K562 (cell line): ENCODE data around the gene ZNF862. TPM values are rescaled to one million over a fixed set of nuclear protein-coding genes. Genes with fewer than 3 reads are reported as not detected.

Experiments
- CCNT2 ChIP-seq: IDR thresholded peaks from 2 replicates; pipeline ENCODE4 v1.6.1; 2011; ENCODE audit warnings: borderline replicate concordance, low read depth, mild to moderate bottlenecking, moderate library complexity, mixed read lengths, low read length; ENCODE audit not compliant: insufficient read length; ENCODE audit errors: extremely low read depth
- CSDE1 ChIP-seq, 2 experiments: fragments of 450-650 bp; IDR thresholded peaks; 2 replicates each; pipeline ENCODE4 v1.6.1; 2016; ENCODE audit warnings: mild to moderate bottlenecking in 1 of 2
- ETS2 ChIP-seq: IDR thresholded peaks from 2 replicates; pipeline ENCODE4 v1.6.1; 2016; ENCODE audit warnings: borderline replicate concordance, missing genetic modification characterization, mild to moderate bottlenecking, moderate library complexity, missing compliant biosample characterization; ENCODE audit not compliant: poor library complexity, severe bottlenecking
- HSF4 ChIP-seq: fragments of 250-450 bp; sonication (Bioruptor Pico); IDR thresholded peaks from 2 replicates; pipeline ENCODE4 v2.1.2; 2022; ENCODE audit warnings: mild to moderate bottlenecking, moderate library complexity, borderline replicate concordance
- KHSRP ChIP-seq: fragments of 450-650 bp; IDR thresholded peaks from 2 replicates; pipeline ENCODE4 v1.6.1; 2017
- LARP7 ChIP-seq: fragments of 450-650 bp; IDR thresholded peaks from 2 replicates; pipeline ENCODE4 v1.6.1; 2016
- RNF219 ChIP-seq: fragments of 250-450 bp; sonication (Bioruptor Pico); IDR thresholded peaks from 2 replicates; pipeline ENCODE4 v1.5.0; 2022; ENCODE audit warnings: mild to moderate bottlenecking
- RUNX1 ChIP-seq: sonication (generic); IDR thresholded peaks from 2 replicates; pipeline ENCODE4 v1.6.1; 2016; ENCODE audit warnings: antibody characterized with exemption, low read depth
- SIN3A ChIP-seq, 2 experiments: fragments of 150-350 bp in 1 of 2; IDR thresholded peaks; 2 replicates each; pipeline ENCODE4 v1.6.1; 2011 to 2016; ENCODE audit warnings: borderline replicate concordance in 2 of 2, low read depth in 2 of 2, low read length in 2 of 2, mild to moderate bottlenecking in 2 of 2, moderate library complexity in 2 of 2; ENCODE audit not compliant: control insufficient read depth in 1 of 2
- SMAD2 ChIP-seq: fragments of 150-350 bp; IDR thresholded peaks from 2 replicates; pipeline ENCODE4 v1.6.1; 2014; ENCODE audit warnings: low read depth, mild to moderate bottlenecking, low read length
- STAT5A ChIP-seq: IDR thresholded peaks from 2 replicates; pipeline ENCODE4 v1.6.1; 2012; ENCODE audit warnings: low read length, inconsistent platforms, borderline replicate concordance
- TEAD4 ChIP-seq, 2 experiments: sonication (generic) in 1 of 2; formaldehyde crosslinking in 1 of 2; IDR thresholded peaks; 2 replicates each; pipeline versions ENCODE4 v1.6.1 to v1.8.0; 2012 to 2022; ENCODE audit warnings: borderline replicate concordance in 1 of 2, inconsistent platforms in 1 of 2, low read length in 1 of 2, mild to moderate bottlenecking in 1 of 2, missing genetic modification reagents in 1 of 2
- TFAP4 ChIP-seq: sonication (generic); formaldehyde crosslinking; IDR thresholded peaks from 2 replicates; pipeline ENCODE4 v1.8.0; 2022; ENCODE audit warnings: missing genetic modification reagents, mild to moderate bottlenecking, moderate library complexity, borderline replicate concordance
- ZNF217 ChIP-seq: sonication (generic); formaldehyde crosslinking; IDR thresholded peaks from 2 replicates; pipeline ENCODE4 v1.8.0; 2022; ENCODE audit warnings: mild to moderate bottlenecking, missing genetic modification reagents
- ZSCAN29 ChIP-seq: fragments of 450-650 bp; IDR thresholded peaks from 2 replicates; pipeline ENCODE4 v1.6.1; 2017
- polyA plus RNA-seq, 8 experiments: library from polyadenylated mRNA; depleted of rRNA in 4 of 8; stranded (reverse) in 5 of 8; unstranded in 3 of 8; fragments of >200 nt; fragmentation: Nextera tagmentation in 2 of 8; fragmentation: Illumina TruSeq in 1 of 8; extraction: Ambion mirVana in 2 of 8; extraction: Trizol in 1 of 8; gene quantifications; 2 replicates each; pipeline versions ENCODE4 v1.2.1 to v1.2.3, GENCODE V29; 2011 to 2014; ENCODE audit warnings: inconsistent platforms in 1 of 8, missing spikeins in 1 of 8
- total RNA-seq, 7 experiments: library from RNA; depleted of rRNA in 6 of 7; stranded (reverse); fragments of >200 nt in 6 of 7; fragmentation: Illumina TruSeq in 2 of 7; extraction: Trizol in 2 of 7; gene quantifications; 2 replicates each; pipeline versions ENCODE4 v1.2.1 to v1.2.3, GENCODE V29; 2011 to 2021; ENCODE audit warnings: low replicate concordance in 1 of 7
- TF ChIP-seq, protein P1 (sequence below), 2 experiments: fragments of 250-450 bp in 1 of 2; fragments of 450-650 bp in 1 of 2; sonication (Bioruptor Pico) in 1 of 2; IDR thresholded peaks; 2 replicates each; pipeline versions ENCODE4 v1.6.1 to v1.8.0; 2016 to 2021; ENCODE audit warnings: mild to moderate bottlenecking in 2 of 2, moderate library complexity in 2 of 2, missing compliant biosample characterization in 1 of 2, missing genetic modification characterization in 1 of 2
- TF ChIP-seq, protein P2 (sequence below): fragments of 450-650 bp; conservative IDR thresholded peaks from 2 replicates; pipeline ENCODE4 v1.6.1; 2016; ENCODE audit warnings: missing genetic modification characterization, low read depth, mild to moderate bottlenecking, control low read depth, missing compliant biosample characterization

The ZNF862 gene
- total and polyA plus RNA-seq, 9 of the 15 experiments (the other 6 are each of a cell fraction or from before 2014, with no cell fraction given) = 1.1 to 3.9 (median 2.6) TPM

DNA sequence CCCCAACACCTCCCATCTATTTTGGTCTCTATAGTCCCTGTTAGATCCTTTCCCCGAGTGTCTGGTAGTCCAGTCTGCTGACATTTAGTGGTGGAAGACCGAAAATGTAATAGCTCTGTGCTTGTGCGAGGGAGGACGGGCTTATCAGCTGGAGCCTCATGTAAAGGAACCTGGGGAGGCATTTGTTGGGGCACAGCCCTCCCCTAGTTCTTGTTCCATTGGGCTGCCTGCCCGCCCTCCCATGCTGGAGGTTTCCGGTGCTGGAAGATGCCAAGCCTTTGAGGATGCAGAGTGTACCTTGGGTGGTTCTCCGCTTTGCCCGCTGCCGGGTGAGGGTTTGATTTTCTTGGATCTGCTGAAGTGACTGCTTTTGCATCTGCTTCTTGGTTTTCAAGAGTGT is 5.4 kb downstream of the ZNF862 start (continued):
- TF ChIP-seq, protein P1, sequence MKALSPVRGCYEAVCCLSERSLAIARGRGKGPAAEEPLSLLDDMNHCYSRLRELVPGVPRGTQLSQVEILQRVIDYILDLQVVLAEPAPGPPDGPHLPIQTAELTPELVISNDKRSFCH (CRISPR knock-in tag; IDR thresholded peaks at IDR 0.05) = no peak
- TF ChIP-seq, protein P1 (tag; IDR thresholded peaks at IDR 0.05) = 0 out of 2 replicates have a peak, but pooled peaks have one; percentile 29
- TF ChIP-seq KHSRP (no peak), SIN3A (IDR thresholded peaks at IDR 0.05; ENCODE audit: borderline replicate concordance in 2 of 2, control insufficient read depth in 1 of 2, low read depth in 2 of 2, low read length in 2 of 2) (no peak), SMAD2 (no peak), ZNF217 (no peak), RNF219 (CRISPR knock-in tag) (no peak), ETS2 (tag) (no peak), STAT5A (no peak), CCNT2 (no peak), CSDE1 (IDR thresholded peaks at IDR 0.05) (no peak), LARP7 (no peak), TFAP4 (CRISPR knock-in tag) (peak; percentile 62), ZSCAN29 (no peak), RUNX1 (no peak), TEAD4 (IDR thresholded peaks at IDR 0.05; ENCODE audit: low read length) (no peak), TEAD4 (CRISPR knock-in tag; IDR thresholded peaks at IDR 0.05; ENCODE audit: borderline replicate concordance) (no peak), HSF4 (CRISPR knock-in tag) (no peak)
- TF ChIP-seq, protein P2, sequence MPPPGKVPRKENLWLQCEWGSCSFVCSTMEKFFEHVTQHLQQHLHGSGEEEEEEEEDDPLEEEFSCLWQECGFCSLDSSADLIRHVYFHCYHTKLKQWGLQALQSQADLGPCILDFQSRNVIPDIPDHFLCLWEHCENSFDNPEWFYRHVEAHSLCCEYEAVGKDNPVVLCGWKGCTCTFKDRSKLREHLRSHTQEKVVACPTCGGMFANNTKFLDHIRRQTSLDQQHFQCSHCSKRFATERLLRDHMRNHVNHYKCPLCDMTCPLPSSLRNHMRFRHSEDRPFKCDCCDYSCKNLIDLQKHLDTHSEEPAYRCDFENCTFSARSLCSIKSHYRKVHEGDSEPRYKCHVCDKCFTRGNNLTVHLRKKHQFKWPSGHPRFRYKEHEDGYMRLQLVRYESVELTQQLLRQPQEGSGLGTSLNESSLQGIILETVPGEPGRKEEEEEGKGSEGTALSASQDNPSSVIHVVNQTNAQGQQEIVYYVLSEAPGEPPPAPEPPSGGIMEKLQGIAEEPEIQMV (tag) = no peak
